SK-N-SH treated with all-trans-retinoic acid at 6 μM for 48 hours (cell line): ENCODE results near the gene GRIK2.

Experiments
- ATAC-seq: fragments of 200-7000 bp; cut with Tn5 transposase; 3 replicates; pipeline ENCODE4 v1.9.1; 2020; ENCODE audit warnings: mild to moderate bottlenecking, moderate library complexity
- ARNTL ChIP-seq: fragments of 450-650 bp; formaldehyde crosslinking; IDR thresholded peaks from 2 replicates; pipeline ENCODE4 v1.5.0; 2020; ENCODE audit warnings: low read depth, mild to moderate bottlenecking, moderate library complexity, borderline replicate concordance
- BACH2 ChIP-seq: fragments of 250-450 bp; sonication (Bioruptor Pico); IDR thresholded peaks from 2 replicates; pipeline ENCODE4 v1.9.0; 2021; ENCODE audit warnings: mild to moderate bottlenecking, borderline replicate concordance
- CSRNP3 ChIP-seq: fragments of 250-450 bp; sonication (Bioruptor Pico); IDR thresholded peaks from 2 replicates; pipeline ENCODE4 v1.5.1; 2021; ENCODE audit warnings: mild to moderate bottlenecking, moderate library complexity
- ESRRG ChIP-seq: fragments of 250-450 bp; sonication (Bioruptor Pico); IDR thresholded peaks from 2 replicates; pipeline ENCODE4 v1.6.1; 2021; ENCODE audit warnings: mild to moderate bottlenecking
- OSR1 ChIP-seq: fragments of 250-450 bp; sonication (Bioruptor Pico); IDR thresholded peaks from 2 replicates; pipeline ENCODE4 v1.8.0; 2022; ENCODE audit warnings: moderate library complexity, mild to moderate bottlenecking, inconsistent platforms
- PATZ1 ChIP-seq: fragments of 250-450 bp; sonication (Bioruptor Pico); IDR thresholded peaks from 2 replicates; pipeline ENCODE4 v1.8.0; 2020; ENCODE audit warnings: mild to moderate bottlenecking, moderate library complexity, borderline replicate concordance
- SNAI2 ChIP-seq: fragments of 250-450 bp; sonication (Bioruptor Pico); IDR thresholded peaks from 2 replicates; pipeline ENCODE4 v1.5.0; 2020; ENCODE audit warnings: mild to moderate bottlenecking, moderate library complexity
- TCF4 ChIP-seq: fragments of 250-450 bp; sonication (Bioruptor Pico); IDR thresholded peaks from 2 replicates; pipeline ENCODE4 v1.8.0; 2021; ENCODE audit warnings: mild to moderate bottlenecking, moderate library complexity, borderline replicate concordance
- TOX ChIP-seq: fragments of 250-450 bp; sonication (Bioruptor Pico); IDR thresholded peaks from 2 replicates; pipeline ENCODE4 v1.8.0; 2021; ENCODE audit warnings: mild to moderate bottlenecking, moderate library complexity, borderline replicate concordance
- ZFP3 ChIP-seq: fragments of 250-450 bp; sonication (Bioruptor Pico); IDR thresholded peaks from 2 replicates; pipeline ENCODE4 v1.5.0; 2020; ENCODE audit warnings: mild to moderate bottlenecking, moderate library complexity
- ZFP30 ChIP-seq: fragments of 450-650 bp; formaldehyde crosslinking; IDR thresholded peaks from 2 replicates; pipeline ENCODE4 v1.5.0; 2022; ENCODE audit warnings: mild to moderate bottlenecking, moderate library complexity
- ZNF565 ChIP-seq: fragments of 450-650 bp; formaldehyde crosslinking; conservative IDR thresholded peaks from 2 replicates; pipeline ENCODE4 v1.5.0; 2020; ENCODE audit warnings: low read depth, mild to moderate bottlenecking, moderate library complexity
- ZNF70 ChIP-seq: fragments of 450-650 bp; formaldehyde crosslinking; IDR thresholded peaks from 2 replicates; pipeline ENCODE4 v1.5.0; 2020; ENCODE audit warnings: mild to moderate bottlenecking, moderate library complexity
- ZNF8 ChIP-seq: fragments of 450-650 bp; formaldehyde crosslinking; IDR thresholded peaks from 2 replicates; pipeline ENCODE4 v1.5.0; 2020; ENCODE audit warnings: mild to moderate bottlenecking, moderate library complexity
- TF ChIP-seq, protein P1 (sequence below): fragments of 250-450 bp; sonication (Bioruptor Pico); IDR thresholded peaks from 2 replicates; pipeline ENCODE4 v1.5.1; 2020; ENCODE audit warnings: low read depth, mild to moderate bottlenecking, moderate library complexity
- TF ChIP-seq, protein P2 (sequence below): fragments of 250-450 bp; sonication (Bioruptor Pico); IDR thresholded peaks from 2 replicates; pipeline ENCODE4 v1.5.0; 2020; ENCODE audit warnings: mild to moderate bottlenecking, moderate library complexity
- TF ChIP-seq, protein P3 (sequence below): fragments of 250-450 bp; sonication (Bioruptor Pico); IDR thresholded peaks from 2 replicates; pipeline ENCODE4 v1.8.0; 2021; ENCODE audit warnings: low read depth, mild to moderate bottlenecking, moderate library complexity, borderline replicate concordance

The GRIK2 gene

GRCh38 chr6:101883505-101883904, 490.0 kb downstream of the GRIK2 start:
- TF ChIP-seq SNAI2 (CRISPR knock-in tag) (no peak), TCF4 (CRISPR knock-in tag) (no peak), ZNF565 (no peak), ARNTL (CRISPR knock-in tag) (no peak), TOX (CRISPR knock-in tag) (no peak), BACH2 (no peak), OSR1 (CRISPR knock-in tag) (no peak), ZNF70 (CRISPR knock-in tag) (no peak), ZFP30 (no peak), ESRRG (CRISPR knock-in tag) (no peak), CSRNP3 (CRISPR knock-in tag) (no peak)
- TF ChIP-seq, protein P1, sequence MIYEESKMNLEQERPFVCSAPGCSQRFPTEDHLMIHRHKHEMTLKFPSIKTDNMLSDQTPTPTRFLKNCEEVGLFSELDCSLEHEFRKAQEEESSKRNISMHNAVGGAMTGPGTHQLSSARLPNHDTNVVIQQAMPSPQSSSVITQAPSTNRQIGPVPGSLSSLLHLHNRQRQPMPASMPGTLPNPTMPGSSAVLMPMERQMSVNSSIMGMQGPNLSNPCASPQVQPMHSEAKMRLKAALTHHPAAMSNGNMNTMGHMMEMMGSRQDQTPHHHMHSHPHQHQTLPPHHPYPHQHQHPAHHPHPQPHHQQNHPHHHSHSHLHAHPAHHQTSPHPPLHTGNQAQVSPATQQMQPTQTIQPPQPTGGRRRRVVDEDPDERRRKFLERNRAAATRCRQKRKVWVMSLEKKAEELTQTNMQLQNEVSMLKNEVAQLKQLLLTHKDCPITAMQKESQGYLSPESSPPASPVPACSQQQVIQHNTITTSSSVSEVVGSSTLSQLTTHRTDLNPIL (CRISPR knock-in tag), result no peak
- TF ChIP-seq, protein P2, sequence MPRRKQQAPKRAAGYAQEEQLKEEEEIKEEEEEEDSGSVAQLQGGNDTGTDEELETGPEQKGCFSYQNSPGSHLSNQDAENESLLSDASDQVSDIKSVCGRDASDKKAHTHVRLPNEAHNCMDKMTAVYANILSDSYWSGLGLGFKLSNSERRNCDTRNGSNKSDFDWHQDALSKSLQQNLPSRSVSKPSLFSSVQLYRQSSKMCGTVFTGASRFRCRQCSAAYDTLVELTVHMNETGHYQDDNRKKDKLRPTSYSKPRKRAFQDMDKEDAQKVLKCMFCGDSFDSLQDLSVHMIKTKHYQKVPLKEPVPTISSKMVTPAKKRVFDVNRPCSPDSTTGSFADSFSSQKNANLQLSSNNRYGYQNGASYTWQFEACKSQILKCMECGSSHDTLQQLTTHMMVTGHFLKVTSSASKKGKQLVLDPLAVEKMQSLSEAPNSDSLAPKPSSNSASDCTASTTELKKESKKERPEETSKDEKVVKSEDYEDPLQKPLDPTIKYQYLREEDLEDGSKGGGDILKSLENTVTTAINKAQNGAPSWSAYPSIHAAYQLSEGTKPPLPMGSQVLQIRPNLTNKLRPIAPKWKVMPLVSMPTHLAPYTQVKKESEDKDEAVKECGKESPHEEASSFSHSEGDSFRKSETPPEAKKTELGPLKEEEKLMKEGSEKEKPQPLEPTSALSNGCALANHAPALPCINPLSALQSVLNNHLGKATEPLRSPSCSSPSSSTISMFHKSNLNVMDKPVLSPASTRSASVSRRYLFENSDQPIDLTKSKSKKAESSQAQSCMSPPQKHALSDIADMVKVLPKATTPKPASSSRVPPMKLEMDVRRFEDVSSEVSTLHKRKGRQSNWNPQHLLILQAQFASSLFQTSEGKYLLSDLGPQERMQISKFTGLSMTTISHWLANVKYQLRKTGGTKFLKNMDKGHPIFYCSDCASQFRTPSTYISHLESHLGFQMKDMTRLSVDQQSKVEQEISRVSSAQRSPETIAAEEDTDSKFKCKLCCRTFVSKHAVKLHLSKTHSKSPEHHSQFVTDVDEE (CRISPR knock-in tag), result no peak
- ATAC-seq, result no peak

- ATAC-seq, result no peak
- TF ChIP-seq ZNF8 (no peak), BACH2 (no peak), ZFP30 (no peak), CSRNP3 (CRISPR knock-in tag) (no peak)
These were observed 494.0 kb downstream of the GRIK2 start for GRCh38 chr6:101887532-101887931.

DNA sequence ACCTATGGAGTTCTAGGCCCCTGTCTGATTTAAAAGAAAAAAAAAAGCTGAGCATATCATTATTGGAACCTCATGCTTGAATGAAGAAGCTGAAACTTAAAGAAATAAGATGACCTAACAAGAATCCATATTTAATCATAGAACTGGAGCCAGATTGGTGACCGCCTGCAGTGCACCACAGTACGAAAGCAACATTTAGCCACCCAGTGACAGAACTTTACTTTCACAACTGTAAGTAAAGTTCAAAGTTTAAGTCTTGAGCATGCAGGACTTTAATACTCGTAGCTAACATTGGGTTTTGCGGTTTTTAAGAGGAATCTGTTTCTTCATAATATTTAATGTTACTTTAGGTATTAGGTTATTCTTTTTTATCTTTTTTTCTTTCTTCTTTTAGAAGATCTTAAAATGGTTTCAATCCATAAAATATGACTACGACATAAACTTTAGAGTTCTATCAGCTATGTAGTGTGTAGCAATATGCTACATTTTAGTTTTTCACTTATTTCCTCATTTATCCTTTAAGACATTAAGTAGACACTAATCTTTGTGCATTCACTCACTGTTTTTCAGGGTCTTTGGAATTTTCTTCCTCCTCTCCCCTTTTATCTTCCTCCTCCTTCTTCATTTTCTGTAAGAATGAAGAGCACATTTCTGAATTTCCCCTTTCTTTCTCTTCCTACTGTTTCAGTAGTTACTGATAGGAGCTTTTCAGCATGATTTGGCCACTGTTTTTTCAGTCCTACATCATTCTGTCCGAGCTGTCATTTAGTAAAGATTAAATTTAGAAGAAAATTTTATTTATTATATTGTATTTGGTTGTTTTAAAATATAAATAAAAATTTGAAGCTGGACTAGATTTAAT, 514.1 kb downstream of the GRIK2 start:
- no peak for ATAC-seq

More for the DNA sequence above, 514.1 kb downstream of the GRIK2 start:
- TF ChIP-seq, protein P3, sequence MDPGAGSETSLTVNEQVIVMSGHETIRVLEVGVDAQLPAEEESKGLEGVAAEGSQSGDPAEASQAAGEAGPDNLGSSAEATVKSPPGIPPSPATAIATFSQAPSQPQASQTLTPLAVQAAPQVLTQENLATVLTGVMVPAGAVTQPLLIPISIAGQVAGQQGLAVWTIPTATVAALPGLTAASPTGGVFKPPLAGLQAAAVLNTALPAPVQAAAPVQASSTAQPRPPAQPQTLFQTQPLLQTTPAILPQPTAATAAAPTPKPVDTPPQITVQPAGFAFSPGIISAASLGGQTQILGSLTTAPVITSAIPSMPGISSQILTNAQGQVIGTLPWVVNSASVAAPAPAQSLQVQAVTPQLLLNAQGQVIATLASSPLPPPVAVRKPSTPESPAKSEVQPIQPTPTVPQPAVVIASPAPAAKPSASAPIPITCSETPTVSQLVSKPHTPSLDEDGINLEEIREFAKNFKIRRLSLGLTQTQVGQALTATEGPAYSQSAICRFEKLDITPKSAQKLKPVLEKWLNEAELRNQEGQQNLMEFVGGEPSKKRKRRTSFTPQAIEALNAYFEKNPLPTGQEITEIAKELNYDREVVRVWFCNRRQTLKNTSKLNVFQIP (CRISPR knock-in tag), result no peak
- TF ChIP-seq, protein P1 (CRISPR knock-in tag), result no peak
- TF ChIP-seq, protein P2 (CRISPR knock-in tag), result no peak
- TF ChIP-seq TOX (CRISPR knock-in tag) (no peak), ZFP3 (CRISPR knock-in tag) (no peak), ZNF70 (CRISPR knock-in tag) (no peak), PATZ1 (CRISPR knock-in tag) (no peak)
